ENCODE data around the gene SLC9A3.
A peak's percentile ranks its signal among the peaks of the same experiment; 100 is the strongest.

Gene SLC9A3

GRCh38 chr5:457195-457961 lies 66.9 kb downstream of the SLC9A3 start:
- no peak for DNase-seq

GRCh38 chr5:456351-457194 lies 67.7 kb downstream of the SLC9A3 start:
- no peak for DNase-seq

GRCh38 chr5:455806-456205 lies 68.4 kb downstream of the SLC9A3 start:
- no peak for DNase-seq

GRCh38 chr5:454936-455335 lies 69.3 kb downstream of the SLC9A3 start:
- no peak for DNase-seq

GRCh38 chr5:453725-454481 lies 70.3 kb downstream of the SLC9A3 start:
- DNase-seq, result peak; percentile 18

GRCh38 chr5:452978-453710 lies 71.1 kb downstream of the SLC9A3 start:
- DNase-seq, result no peak

- no peak for DNase-seq
These were observed 72.4 kb downstream of the SLC9A3 start for GRCh38 chr5:451587-452458.

- DNase-seq, result no peak
These were observed 75.1 kb downstream of the SLC9A3 start for GRCh38 chr5:449151-449550.

GRCh38 chr5:448766-449090 lies 75.5 kb downstream of the SLC9A3 start:
- no peak for DNase-seq

GRCh38 chr5:448061-448765 lies 76.0 kb downstream of the SLC9A3 start:
- DNase-seq, result no peak

GRCh38 chr5:447501-447900 lies 76.7 kb downstream of the SLC9A3 start:
- no peak for DNase-seq

- no peak for DNase-seq
These were observed 77.4 kb downstream of the SLC9A3 start for GRCh38 chr5:446883-447263.

- no peak for DNase-seq
These were observed 78.0 kb downstream of the SLC9A3 start for GRCh38 chr5:446066-446882.

GRCh38 chr5:445591-445990 lies 78.7 kb downstream of the SLC9A3 start:
- no peak for DNase-seq

GRCh38 chr5:444226-444625 lies 80.0 kb downstream of the SLC9A3 start:
- no peak for DNase-seq

GRCh38 chr5:443239-444151 lies 80.8 kb downstream of the SLC9A3 start:
- no peak for DNase-seq

- peak; percentile 78 for DNase-seq
These were observed 81.7 kb downstream of the SLC9A3 start, which contains the start of gene EXOC3 for GRCh38 chr5:442335-443238. Gene EXOC3 (plus strand): TSS chr5:443176. CDS start chr5:446206, 3,030 bp downstream.

GRCh38 chr5:441996-442334 lies 82.3 kb downstream of the SLC9A3 start:
- no peak for DNase-seq

All from CD4-positive, alpha-beta T cell treated with Interleukin-6 for 4 hours (primary cell).